Measurements from ENCODE around the gene ANKRD63. TPM values are rescaled to one million over a fixed set of nuclear protein-coding genes. Genes with fewer than 3 reads are reported as not detected.

Gene ANKRD63
- total and polyA plus RNA-seq, 2 of the 8 experiments (the other 6 are each of a cell fraction or from before 2014, with no cell fraction given), result 0.18 to 0.26 TPM

- whole genome bisulfite sequencing, 2 experiments (ENCODE audit: extremely low coverage in 1 of 2, insufficient coverage in 1 of 2, insufficient read length in 1 of 2, insufficient replicate concordance in 2 of 2, low coverage in 1 of 2, low lambda C conversion rate in 2 of 2, missing lambda C conversion rate in 1 of 2), result 97% methylated on average over 4 of the region's 4 CpGs; no CpG with 5 or more reads in 1 of the 2 experiments
- H3K18ac ChIP-seq (ENCODE audit: extremely low read depth, low read length), result no peak overlapping the region
- DNase-seq (ENCODE audit: low read depth in 1 of 2, low spot score in 2 of 2) (no peak), FAIRE-seq (no peak)
- peaks cover 11 to 41% (median 32%) of the 10 kb centered on the region in 4 experiments for H3K27me3 ChIP-seq (replicated peaks in 1 of 4; ENCODE audit: control insufficient read depth in 3 of 4, extremely low read depth in 1 of 4, insufficient read depth in 3 of 4, low read length in 3 of 4)
- H2AFZ ChIP-seq (ENCODE audit: low read length), result no peak overlapping the region
- H2BK15ac ChIP-seq (ENCODE audit: low read length), result no peak overlapping the region
- H4K5ac ChIP-seq (ENCODE audit: insufficient read length, low read depth, low read length), result no peak overlapping the region
- no peaks in the 10 kb centered on the region for H3K79me2 ChIP-seq (ENCODE audit: control insufficient read depth in 1 of 2, insufficient read depth in 2 of 2, low read length in 2 of 2)
- H3K27ac ChIP-seq (ENCODE audit: low read depth, low read length), result no peak overlapping the region
- H2BK12ac ChIP-seq (ENCODE audit: low read depth, low read length), result no peak overlapping the region
- no peak overlapping the region for H2BK5ac ChIP-seq (ENCODE audit: low read depth, low read length)
- no peaks in the 10 kb centered on the region for H3K36me3 ChIP-seq (ENCODE audit: control insufficient read depth in 2 of 4, insufficient read depth in 4 of 4, low read length in 3 of 4)
- peaks cover 0 to 24% (median 14%) of the 10 kb centered on the region in 4 experiments; a peak in 6 of 7 replicates for H3K4me1 ChIP-seq (replicated peaks in 1 of 4; ENCODE audit: control insufficient read depth in 3 of 4, insufficient read depth in 4 of 4, low read length in 3 of 4)
- H3K4me2 ChIP-seq (ENCODE audit: insufficient read depth in 1 of 2, low read depth in 2 of 2, low read length in 2 of 2), result no peak overlapping the region
- no peak overlapping the region for H3K56ac ChIP-seq (replicated peaks; ENCODE audit: insufficient read length, low read depth, low read length)
- H2AK5ac ChIP-seq (ENCODE audit: low read depth, low read length), result no peak overlapping the region
- no peak overlapping the region for H2BK120ac ChIP-seq (replicated peaks; ENCODE audit: low read depth, low read length)
- H3K79me1 ChIP-seq (ENCODE audit: low read depth, low read length), result no peaks in the 10 kb centered on the region; the same call in 1 of the 2 replicates
- no peak overlapping the region for H3K9ac ChIP-seq (replicated peaks in 1 of 4; ENCODE audit: extremely low read depth in 1 of 4, low read depth in 3 of 4, low read length in 3 of 4)
- no peak overlapping the region for H3K4me3 ChIP-seq (ENCODE audit: extremely low read depth in 1 of 4, insufficient read depth in 2 of 4, low read depth in 3 of 4, low read length in 4 of 4)
- H3K23me2 ChIP-seq (ENCODE audit: low read depth, low read length), result peaks cover 7% of the 10 kb centered on the region; the same call in 1 of the 2 replicates
- H4K20me1 ChIP-seq (replicated peaks in 1 of 2; ENCODE audit: control insufficient read depth in 1 of 2, insufficient read depth in 2 of 2, low read length in 2 of 2), result no peaks in the 10 kb centered on the region
- ChIA-PET CTCF (ENCODE audit: partially characterized antibody) (interaction anchor here (1.0 to 46.3 kb wide), 16 partner anchors 7 to 214 kb away, joined by 3 to 1340 read pairs (median 4); partner anchors contain the start of gene PAK6), POLR2A (ENCODE audit: partially characterized antibody) (interaction anchor here (1.1 to 1.8 kb wide), 4 partner anchors 8 to 94 kb away, joined by 3 to 6 read pairs (median 4); partner anchors contain the start of gene BUB1B)
- no peak overlapping the region for H3K23ac ChIP-seq (ENCODE audit: insufficient read length)
- no peak overlapping the region for H3K14ac ChIP-seq (ENCODE audit: insufficient read length)
- no peaks in the 10 kb centered on the region for H3K9me3 ChIP-seq (ENCODE audit: insufficient read depth in 2 of 2, low read depth in 1 of 2, low read length in 1 of 2)
- H4K91ac ChIP-seq (replicated peaks; ENCODE audit: insufficient read length, low read length), result no peak overlapping the region
- no peak overlapping the region for H3K4ac ChIP-seq (replicated peaks; ENCODE audit: insufficient read length, low read depth, low read length)
- peak overlapping the region; percentile 5; the same call in 1 of the 2 replicates for H4K8ac ChIP-seq (ENCODE audit: extremely low read depth, insufficient read depth, low read length)
- H2BK20ac ChIP-seq (ENCODE audit: low read length), result no peak overlapping the region
- no peak for TF ChIP-seq RNF2 (IDR thresholded peaks at IDR 0.05; ENCODE audit: borderline replicate concordance, low read depth, low read length, missing control alignments, poor library complexity, severe bottlenecking)
Measured at GRCh38 chr15:40255033-40255432, 27.8 kb downstream of the ANKRD63 start.

All from H1 (cell line).